Activated CD8-positive, alpha-beta memory T cell treated with anti-CD3 and anti-CD28 coated beads for 4 hours (primary cell): Measurements from ENCODE around the gene OR5B21.

Experiments used
- DNase-seq, 2 donors: peaks; one replicate each; pipeline ENCODE4 v3.0.0-alpha.2; 2020; ENCODE audit warnings: low read depth in 2 of 2

The OR5B21 gene

GRCh38 chr11:58508005-58508404 is at the start of gene OR5B21:
Gene OR5B21, minus strand, starts transcription at chr11:58508105. Its CDS starts 0 bp downstream, at chr11:58508105.
- DNase-seq = no peak

GRCh38 chr11:58549644-58550043 is 41.7 kb upstream of the OR5B21 start:
- DNase-seq = no peak

GRCh38 chr11:58546841-58547240 is 38.9 kb upstream of the OR5B21 start:
- DNase-seq = no peak

- DNase-seq = no peak
Measured at GRCh38 chr11:58531865-58532341, 24.0 kb upstream of the OR5B21 start.

- no peak for DNase-seq
Measured at GRCh38 chr11:58530236-58530635, 22.3 kb upstream of the OR5B21 start.

- no peak for DNase-seq
Measured at GRCh38 chr11:58527429-58527828, 19.5 kb upstream of the OR5B21 start.

GRCh38 chr11:58526721-58527120 is 18.8 kb upstream of the OR5B21 start:
- no peak for DNase-seq

- DNase-seq = no peak
Measured at GRCh38 chr11:58525037-58525614, 17.2 kb upstream of the OR5B21 start.

GRCh38 chr11:58524232-58525036 is 16.5 kb upstream of the OR5B21 start:
- DNase-seq = no peak

GRCh38 chr11:58513747-58514367 is 6.0 kb upstream of the OR5B21 start:
- no peak for DNase-seq

GRCh38 chr11:58511636-58512035 is 3.7 kb upstream of the OR5B21 start:
- DNase-seq = no peak

GRCh38 chr11:58509748-58510147 is 1.8 kb upstream of the OR5B21 start:
- DNase-seq = no peak

GRCh38 chr11:58508814-58509213 is 909 bp upstream of the OR5B21 start:
- no peak for DNase-seq

GRCh38 chr11:58507355-58507754 is 550 bp downstream of the OR5B21 start:
- DNase-seq = no peak

GRCh38 chr11:58506935-58507334 is 970 bp downstream of the OR5B21 start:
- DNase-seq = no peak

GRCh38 chr11:58505849-58506248 is 2.1 kb downstream of the OR5B21 start:
- DNase-seq = no peak

GRCh38 chr11:58504232-58504631 is 3.7 kb downstream of the OR5B21 start:
- no peak for DNase-seq

- DNase-seq = no peak
Measured at GRCh38 chr11:58503361-58503856, 4.5 kb downstream of the OR5B21 start.

GRCh38 chr11:58502004-58502403 is 5.9 kb downstream of the OR5B21 start:
- DNase-seq = no peak

- DNase-seq = no peak
Measured at GRCh38 chr11:58498464-58498863, 9.4 kb downstream of the OR5B21 start.

- no peak for DNase-seq
Measured at GRCh38 chr11:58497951-58498350, 10.0 kb downstream of the OR5B21 start.

GRCh38 chr11:58495906-58496305 is 12.0 kb downstream of the OR5B21 start:
- DNase-seq = no peak

GRCh38 chr11:58494101-58494500 is 13.8 kb downstream of the OR5B21 start:
- DNase-seq = no peak
